GM12873 (cell line): ENCODE results near the gene OSTM1.

Experiments
- TF ChIP-seq, protein P1 (sequence below): IDR thresholded peaks from 2 replicates; pipeline ENCODE4 v1.5.1; 2012; ENCODE audit warnings: low read depth, mild to moderate bottlenecking, moderate library complexity, low read length, control low read depth; ENCODE audit not compliant: insufficient read depth; ENCODE audit errors: missing control alignments

The OSTM1 gene

DNA sequence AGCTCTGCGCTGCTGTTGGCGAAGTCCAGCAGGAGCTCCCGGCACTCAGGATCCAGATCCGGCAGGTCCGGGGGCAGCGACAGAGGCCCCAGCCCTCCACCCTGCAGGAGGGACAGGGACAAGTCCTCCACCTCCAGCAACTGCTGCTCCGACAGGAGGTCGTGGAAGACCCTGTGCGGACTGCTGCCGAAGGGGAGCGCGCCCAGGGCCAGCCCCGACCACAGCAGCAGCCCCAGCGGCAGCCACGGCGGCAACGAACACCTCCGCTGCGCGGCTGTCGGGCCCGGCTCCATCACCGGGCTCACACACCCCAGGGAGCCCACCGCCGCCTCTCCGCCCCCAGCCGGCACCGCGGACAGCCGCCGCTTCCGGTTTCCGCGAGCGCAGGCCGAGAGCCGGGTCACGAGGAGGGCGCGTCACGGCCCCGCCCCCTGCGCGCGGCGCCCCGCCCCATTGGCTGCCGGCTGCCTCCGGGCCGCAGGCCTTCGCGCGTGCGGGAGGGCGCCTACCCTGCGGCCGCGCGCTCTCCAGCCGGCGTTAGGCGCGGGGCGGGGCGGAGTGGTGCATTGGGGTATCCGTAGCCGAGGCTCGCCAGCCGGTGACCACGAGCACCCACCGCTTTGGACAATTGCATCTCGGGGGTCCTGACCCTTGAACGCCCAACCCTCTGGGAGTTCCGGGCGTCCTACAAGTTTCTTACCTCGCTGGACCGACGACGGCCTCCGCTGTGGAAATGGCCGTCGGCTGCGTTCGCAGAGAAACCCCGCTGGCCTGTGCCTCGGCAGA, at the start of gene OSTM1:
Gene OSTM1, minus strand, starts transcription at position 383 of the 786 bp plus-strand sequence. Its CDS starts 90 bp downstream, at position 293.
- TF ChIP-seq, protein P1, sequence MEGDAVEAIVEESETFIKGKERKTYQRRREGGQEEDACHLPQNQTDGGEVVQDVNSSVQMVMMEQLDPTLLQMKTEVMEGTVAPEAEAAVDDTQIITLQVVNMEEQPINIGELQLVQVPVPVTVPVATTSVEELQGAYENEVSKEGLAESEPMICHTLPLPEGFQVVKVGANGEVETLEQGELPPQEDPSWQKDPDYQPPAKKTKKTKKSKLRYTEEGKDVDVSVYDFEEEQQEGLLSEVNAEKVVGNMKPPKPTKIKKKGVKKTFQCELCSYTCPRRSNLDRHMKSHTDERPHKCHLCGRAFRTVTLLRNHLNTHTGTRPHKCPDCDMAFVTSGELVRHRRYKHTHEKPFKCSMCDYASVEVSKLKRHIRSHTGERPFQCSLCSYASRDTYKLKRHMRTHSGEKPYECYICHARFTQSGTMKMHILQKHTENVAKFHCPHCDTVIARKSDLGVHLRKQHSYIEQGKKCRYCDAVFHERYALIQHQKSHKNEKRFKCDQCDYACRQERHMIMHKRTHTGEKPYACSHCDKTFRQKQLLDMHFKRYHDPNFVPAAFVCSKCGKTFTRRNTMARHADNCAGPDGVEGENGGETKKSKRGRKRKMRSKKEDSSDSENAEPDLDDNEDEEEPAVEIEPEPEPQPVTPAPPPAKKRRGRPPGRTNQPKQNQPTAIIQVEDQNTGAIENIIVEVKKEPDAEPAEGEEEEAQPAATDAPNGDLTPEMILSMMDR, result no peak

DNA sequence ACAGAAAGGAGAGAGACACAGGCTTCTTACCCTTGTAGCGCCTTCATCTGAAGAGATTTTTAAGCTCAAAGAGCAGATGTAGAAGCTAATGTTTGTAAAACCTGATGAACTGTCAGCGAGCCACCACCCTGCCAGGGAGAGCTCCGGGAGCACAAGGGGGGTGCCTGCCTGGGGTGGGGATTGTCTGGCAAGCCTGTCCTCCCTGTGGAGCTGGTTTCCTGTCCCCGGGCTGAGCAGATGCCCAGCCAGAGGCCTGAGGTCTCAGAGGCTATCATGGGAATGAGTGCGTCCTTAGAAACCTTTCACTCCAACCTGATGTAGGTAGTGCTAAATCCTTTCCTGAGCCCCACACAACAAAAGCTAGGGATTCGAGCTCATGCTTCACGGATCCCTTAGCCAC, 49.4 kb upstream of the OSTM1 start:
- TF ChIP-seq, protein P1, result no peak

GRCh38 chr6:108123481-108123929, 49.0 kb upstream of the OSTM1 start:
- TF ChIP-seq, protein P1, result no peak

DNA sequence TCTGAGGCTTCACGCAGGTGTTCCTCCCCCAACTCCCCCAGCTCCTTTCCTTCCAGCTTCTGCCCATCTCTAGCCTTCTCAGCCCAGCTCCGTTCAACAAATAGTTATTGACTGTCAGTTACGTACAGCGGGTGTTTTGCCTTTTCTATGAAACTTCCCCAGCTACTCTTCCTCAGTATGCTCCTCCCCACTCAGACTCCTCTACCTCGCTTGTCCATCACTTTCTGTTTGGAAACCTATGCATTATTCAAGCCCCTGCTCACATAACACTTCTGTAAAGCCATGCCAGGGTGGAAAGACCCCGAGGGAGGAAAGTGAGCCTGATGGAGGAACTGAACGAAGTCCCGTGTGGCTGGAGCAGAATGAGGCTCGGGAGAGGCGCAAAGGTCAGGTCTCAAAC, 47.1 kb upstream of the OSTM1 start:
- TF ChIP-seq, protein P1, result no peak

GRCh38 chr6:108120311-108120710, 45.8 kb upstream of the OSTM1 start:
- TF ChIP-seq, protein P1, result no peak

GRCh38 chr6:108119769-108120141, 45.2 kb upstream of the OSTM1 start:
- TF ChIP-seq, protein P1, result no peak

- TF ChIP-seq, protein P1, result no peak
Measured at GRCh38 chr6:108118810-108119768, 44.5 kb upstream of the OSTM1 start.
